GM21786 (cell line): ENCODE measurements around the gene PKN3.
"Not testable (repeated sequence)": the region's sequence is repeated elsewhere in the genome, so short reads cannot be mapped to it uniquely, and the experiment has no call there.

Source experiments
- ATAC-seq: cut with Tn5 transposase; IDR thresholded peaks from one replicate; pipeline ENCODE4 v1.9.1; 2021; ENCODE audit not compliant: unreplicated experiment

Gene PKN3

GRCh38 chr9:128702445-128702948, at the start of gene PKN3:
PKN3 (plus strand) TSS chr9:128702503; CDS start chr9:128702916, 413 bp downstream.
- peak; percentile 76 for ATAC-seq

- ATAC-seq: no peak
Observed at GRCh38 chr9:128653908-128654307, 48.4 kb upstream of the PKN3 start.

- no peak for ATAC-seq
Observed at GRCh38 chr9:128654481-128654880, 47.8 kb upstream of the PKN3 start.

GRCh38 chr9:128656416-128657343, 45.6 kb upstream of the PKN3 start, which contains the start of gene DYNC2I2:
DYNC2I2 (minus strand) TSS chr9:128656847; CDS start chr9:128656726, 121 bp downstream.
- ATAC-seq: peak; percentile 72

GRCh38 chr9:128657344-128657704, 45.0 kb upstream of the PKN3 start:
- no peak for ATAC-seq

GRCh38 chr9:128657796-128658195, 44.5 kb upstream of the PKN3 start:
- no peak for ATAC-seq

GRCh38 chr9:128666481-128666941, 35.8 kb upstream of the PKN3 start:
- ATAC-seq: not testable (repeated sequence)

GRCh38 chr9:128669786-128670185, 32.5 kb upstream of the PKN3 start:
- no peak for ATAC-seq

- no peak for ATAC-seq
Observed at GRCh38 chr9:128675382-128675781, 26.9 kb upstream of the PKN3 start.

GRCh38 chr9:128677794-128678193, 24.5 kb upstream of the PKN3 start:
- no peak for ATAC-seq

GRCh38 chr9:128683340-128684064, 18.8 kb upstream of the PKN3 start:
- no peak for ATAC-seq

- ATAC-seq: no peak
Observed at GRCh38 chr9:128684065-128684324, 18.3 kb upstream of the PKN3 start.

GRCh38 chr9:128684325-128685199, 17.7 kb upstream of the PKN3 start:
- ATAC-seq: peak; percentile 33

- ATAC-seq: no peak
Observed at GRCh38 chr9:128685636-128686489, 16.4 kb upstream of the PKN3 start.

- no peak for ATAC-seq
Observed at GRCh38 chr9:128687453-128687852, 14.8 kb upstream of the PKN3 start.

- ATAC-seq: peak; percentile 52
Observed at GRCh38 chr9:128688501-128689292, 13.6 kb upstream of the PKN3 start, which contains the start of gene SET. SET (plus strand) TSS chr9:128689222; CDS start chr9:128689583, 361 bp downstream.

GRCh38 chr9:128689293-128689774, 13.0 kb upstream of the PKN3 start:
- no peak for ATAC-seq

GRCh38 chr9:128689820-128690683, 12.3 kb upstream of the PKN3 start:
- no peak for ATAC-seq
